ENCODE results near the gene RUNX1.

Gene RUNX1

GRCh38 chr21:34762786-34763185 lies 286.3 kb downstream of the RUNX1 start:
- no peak for DNase-seq (ENCODE audit: low read depth in 1 of 2, low spot score in 1 of 2)

- no peak for DNase-seq (ENCODE audit: low read depth in 1 of 2, low spot score in 1 of 2)
Measured at GRCh38 chr21:34761758-34762330, 287.3 kb downstream of the RUNX1 start.

- DNase-seq (ENCODE audit: low read depth in 1 of 2, low spot score in 1 of 2): no peak
Measured at GRCh38 chr21:34754690-34755647, 294.1 kb downstream of the RUNX1 start.

- no peak for DNase-seq (ENCODE audit: low read depth in 1 of 2, low spot score in 1 of 2)
Measured at GRCh38 chr21:34748862-34749261, 300.2 kb downstream of the RUNX1 start.

- peak; percentile 13 to 22 for DNase-seq (ENCODE audit: low read depth in 1 of 2, low spot score in 1 of 2)
Measured at GRCh38 chr21:34745557-34746255, 303.4 kb downstream of the RUNX1 start.

- no peak for DNase-seq (ENCODE audit: low read depth in 1 of 2, low spot score in 1 of 2)
Measured at GRCh38 chr21:34744801-34745200, 304.3 kb downstream of the RUNX1 start.

- DNase-seq (ENCODE audit: low read depth in 1 of 2, low spot score in 1 of 2): no peak
Measured at GRCh38 chr21:34743831-34744230, 305.3 kb downstream of the RUNX1 start.

GRCh38 chr21:34743285-34743684 lies 305.8 kb downstream of the RUNX1 start:
- no peak for DNase-seq (ENCODE audit: low read depth in 1 of 2, low spot score in 1 of 2)

GRCh38 chr21:34740198-34740597 lies 308.9 kb downstream of the RUNX1 start:
- no peak for DNase-seq (ENCODE audit: low read depth in 1 of 2, low spot score in 1 of 2)

Data from stimulated activated CD4-positive, alpha-beta T cell treated with anti-CD3 and anti-CD28 coated beads, Interleukin-15, amount 100 ng/mL, for 1 hour (primary cell).